GM12878 (cell line): Measurements from ENCODE around the gene CREB5. TPM values are rescaled to one million over a fixed set of nuclear protein-coding genes. Genes with fewer than 3 reads are reported as not detected.

Source experiments
- ATAC-seq: fragments of 200-7000 bp; cut with Tn5 transposase; 3 replicates; pipeline ENCODE4 v1.9.1; 2020; ENCODE audit warnings: mild to moderate bottlenecking, moderate library complexity
- BruUV-seq: library from RNA; stranded (reverse); fragments of 400-500 nt; replicated peaks from 2 replicates; lab custom pipeline; 2021; lab: Mats Ljungman, UMichigan
- CTCF ChIA-PET: fragments of 300-600 bp; sonication (Branson Sonifier 250); formaldehyde crosslinking; extraction: SDS; loops from one replicate; lab custom pipeline; 2021; ENCODE audit warnings: inconsistent platforms; lab: Yijun Ruan, JAX
- POLR2A ChIA-PET: fragments of 350-600 bp; formaldehyde crosslinking; extraction: SDS; loops from one replicate; lab custom pipeline; 2021; ENCODE audit warnings: inconsistent platforms; lab: Charles Lee
- RAD21 ChIA-PET: fragments of 300-600 bp; sonication (Branson Sonifier 250); formaldehyde crosslinking; loops from one replicate; lab custom pipeline; 2023; ENCODE audit warnings: antibody characterized with exemption; ENCODE audit not compliant: unreplicated experiment; lab: Charles Lee
- SMC1A ChIA-PET: fragments of 300-600 bp; sonication (Branson Sonifier 250); formaldehyde crosslinking; loops from one replicate; lab custom pipeline; 2023; ENCODE audit not compliant: unreplicated experiment, uncharacterized antibody; lab: Charles Lee
- DNase-seq: peaks from one replicate; pipeline ENCODE4 v3.0.0-alpha.2; 2011; ENCODE audit warnings: low read depth, low spot score
- FAIRE-seq: peaks from 3 replicates; lab custom pipeline; 2011; peaks lifted over from hg19 to GRCh38; lab: Jason Lieb, UNC
- H2AFZ ChIP-seq: 2 replicates; pipeline ENCODE4 v1.6.0; 2011; ENCODE audit warnings: low read depth, low read length, control low read depth; ENCODE audit not compliant: control insufficient read depth
- H3K27ac ChIP-seq: 2 replicates; pipeline ENCODE4 v1.5.1; 2011; ENCODE audit warnings: control low read depth; ENCODE audit not compliant: control insufficient read depth, insufficient read depth
- H3K27me3 ChIP-seq, 2 experiments: replicated peaks in 1 of 2; 2 replicates each; pipeline versions ENCODE4 v1.6.0 to v1.6.1; 2011; ENCODE audit warnings: low read length in 1 of 2; ENCODE audit not compliant: control insufficient read depth in 2 of 2, insufficient read depth in 2 of 2
- H3K36me3 ChIP-seq, 2 experiments: 2 replicates each; pipeline ENCODE4 v1.5.1; 2011; ENCODE audit warnings: low read length in 1 of 2; ENCODE audit not compliant: control insufficient read depth in 2 of 2, insufficient read depth in 2 of 2
- H3K4me1 ChIP-seq: 2 replicates; pipeline ENCODE4 v1.6.1; 2011; ENCODE audit warnings: mild to moderate bottlenecking, low read length, moderate library complexity, mixed read lengths; ENCODE audit not compliant: control insufficient read depth, insufficient read depth
- H3K4me2 ChIP-seq: 2 replicates; pipeline ENCODE4 v1.6.0; 2011; ENCODE audit warnings: control low read depth; ENCODE audit not compliant: control insufficient read depth, insufficient read depth
- H3K4me3 ChIP-seq: fragments of 200-600 bp; sonication (generic); 2 replicates; pipeline ENCODE4 v1.5.1; 2016
- H3K79me2 ChIP-seq: 2 replicates; pipeline ENCODE4 v1.6.0; 2011; ENCODE audit warnings: low read length; ENCODE audit not compliant: control insufficient read depth, insufficient read depth
- H3K9ac ChIP-seq: 2 replicates; pipeline ENCODE4 v1.8.0; 2011; ENCODE audit warnings: low read length, control low read depth, mixed read lengths; ENCODE audit not compliant: control insufficient read depth, insufficient read depth
- H3K9me3 ChIP-seq: replicated peaks from 3 replicates; pipeline ENCODE4 v1.5.1; 2011; ENCODE audit warnings: mild to moderate bottlenecking, low read length; ENCODE audit not compliant: control insufficient read depth, insufficient read depth
- H4K20me1 ChIP-seq: 2 replicates; pipeline ENCODE4 v1.6.0; 2011; ENCODE audit not compliant: control insufficient read depth, insufficient read depth
- ATF7 ChIP-seq: fragments of 450-650 bp; IDR thresholded peaks from 2 replicates; pipeline ENCODE4 v1.6.1; 2016; ENCODE audit warnings: low read depth, mild to moderate bottlenecking
- CREB1 ChIP-seq: IDR thresholded peaks from 2 replicates; pipeline ENCODE4 v1.6.1; 2012; ENCODE audit warnings: low read depth, mild to moderate bottlenecking, inconsistent platforms
- EED ChIP-seq: sonication (generic); IDR thresholded peaks from 2 replicates; pipeline ENCODE4 v1.6.1; 2016; ENCODE audit warnings: antibody characterized with exemption, low read depth
- JUNB ChIP-seq: IDR thresholded peaks from 2 replicates; pipeline ENCODE4 v1.6.1; 2016; ENCODE audit warnings: antibody characterized with exemption, mild to moderate bottlenecking
- RCOR1 ChIP-seq: conservative IDR thresholded peaks from 2 replicates; pipeline ENCODE4 v1.6.1; 2012; ENCODE audit warnings: low read depth, low read length, improper control_type of control experiment
- SIN3A ChIP-seq: IDR thresholded peaks from 2 replicates; pipeline ENCODE4 v1.6.1; 2012; ENCODE audit warnings: low read depth, low read length, improper control_type of control experiment
- WGBS: methylation state at CpG from one replicate; pipeline ENCODE4 v1.1.6; 2016; ENCODE audit warnings: low lambda C conversion rate; ENCODE audit not compliant: insufficient replicate concordance, insufficient coverage; ENCODE audit errors: missing lambda C conversion rate; 5-methylcytosine and 5-hydroxymethylcytosine counted together
- in situ Hi-C: fragments of 300-500 bp; cut with MboI; formaldehyde crosslinking; loops from 9 replicates; pipeline ENCODE4 v1.14.3; 2018; ENCODE audit warnings: mixed read lengths
- intact Hi-C: fragments of 100-400 bp; cut with micrococcal nuclease; formaldehyde crosslinking; loops from one replicate; pipeline ENCODE4 v1.14.2; 2022; ENCODE audit not compliant: unreplicated experiment
- polyA plus RNA-seq, 11 experiments: library from polyadenylated mRNA; depleted of rRNA in 4 of 11; unstranded in 6 of 11; stranded (reverse) in 5 of 11; fragments of >200 nt; fragmentation: Nextera tagmentation in 4 of 11; fragmentation: Illumina TruSeq in 1 of 11; extraction: Ambion mirVana in 4 of 11; extraction: Trizol in 1 of 11; gene quantifications; 1 replicate in 1 of 11; 2 replicates in 10 of 11; pipeline versions ENCODE4 v1.2.1 to v1.2.3, GENCODE V29; 2011 to 2016; ENCODE audit warnings: inconsistent platforms in 2 of 11, missing spikeins in 2 of 11, low read depth in 1 of 11
- total RNA-seq, 4 experiments: library from RNA; depleted of rRNA in 3 of 4; stranded (reverse); fragments of >200 nt in 3 of 4; fragmentation: Illumina TruSeq in 1 of 4; extraction: Trizol in 1 of 4; gene quantifications; 2 replicates each; pipeline versions ENCODE4 v1.2.1 to v1.2.3, GENCODE V29; 2013 to 2021
- TF ChIP-seq, protein P1 (sequence below): IDR thresholded peaks from 2 replicates; pipeline ENCODE4 v1.6.1; 2011; ENCODE audit warnings: borderline replicate concordance, low read depth, mild to moderate bottlenecking, moderate library complexity, low read length; ENCODE audit not compliant: insufficient read depth, poor library complexity, severe bottlenecking

The CREB5 gene
- total and polyA plus RNA-seq, 10 of the 15 experiments (the other 5 are each of a cell fraction or from before 2014, with no cell fraction given), result 12.9 to 74.1 (median 53.0) TPM

DNA sequence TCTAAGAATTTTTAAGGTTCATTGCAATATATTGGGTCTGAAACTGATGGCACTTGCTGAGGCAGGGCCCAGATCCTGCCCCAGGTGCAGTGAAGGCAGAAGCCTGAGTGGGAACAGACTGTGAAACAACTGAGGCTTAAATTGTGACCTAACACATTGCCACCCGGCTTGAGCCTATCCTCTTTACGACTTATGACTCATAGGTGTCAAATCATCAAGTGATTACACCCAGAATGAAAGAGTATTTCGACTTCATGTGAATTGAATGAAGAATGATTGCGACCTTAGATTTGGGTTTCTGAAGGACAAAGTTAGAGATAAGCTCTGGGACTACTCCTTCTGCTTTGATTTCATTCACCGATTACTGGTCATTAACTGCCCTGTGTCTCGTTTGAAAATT lies 200.9 kb downstream of the CREB5 start:
- H3K79me2 ChIP-seq, result no peaks in the 10 kb centered on the region
- in situ Hi-C loops, result no loop called here
- no peak for TF ChIP-seq RCOR1
- TF ChIP-seq JUNB, result peak; percentile 36; the same call in 1 of the 2 replicates
- no peak for TF ChIP-seq SIN3A
- TF ChIP-seq CREB1, result peak; percentile 59; the same call in 1 of the 2 replicates
- TF ChIP-seq, protein P1, sequence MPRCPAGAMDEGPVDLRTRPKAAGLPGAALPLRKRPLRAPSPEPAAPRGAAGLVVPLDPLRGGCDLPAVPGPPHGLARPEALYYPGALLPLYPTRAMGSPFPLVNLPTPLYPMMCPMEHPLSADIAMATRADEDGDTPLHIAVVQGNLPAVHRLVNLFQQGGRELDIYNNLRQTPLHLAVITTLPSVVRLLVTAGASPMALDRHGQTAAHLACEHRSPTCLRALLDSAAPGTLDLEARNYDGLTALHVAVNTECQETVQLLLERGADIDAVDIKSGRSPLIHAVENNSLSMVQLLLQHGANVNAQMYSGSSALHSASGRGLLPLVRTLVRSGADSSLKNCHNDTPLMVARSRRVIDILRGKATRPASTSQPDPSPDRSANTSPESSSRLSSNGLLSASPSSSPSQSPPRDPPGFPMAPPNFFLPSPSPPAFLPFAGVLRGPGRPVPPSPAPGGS, result peak; percentile 24
- 0 out of 2 replicates have a peak, but pooled peaks have one; percentile 24 for TF ChIP-seq EED
- peak; percentile 13; the same call in 1 of the 2 replicates for TF ChIP-seq ATF7
- TF ChIP-seq, all 136 proteins: peak for 5
- Histone ChIP-seq H4K20me1 (no peaks in the 10 kb centered on the region), H3K9ac (no peak overlapping the region), H2AFZ (no peak overlapping the region), H3K4me1 (no peaks in the 10 kb centered on the region), H3K36me3 (peaks cover 0 to 1% of the 10 kb centered on the region in 2 experiments; a peak in 1 of 4 replicates), H3K27me3 (no peaks in the 10 kb centered on the region), H3K9me3 (no peaks in the 10 kb centered on the region), H3K4me3 (no peak overlapping the region), H3K4me2 (no peak overlapping the region), H3K27ac (no peak overlapping the region)
- intact Hi-C loops, result no loop called here
- ATAC-seq, result peak; percentile 42
- BruUV-seq, result no TSS peak
- ChIA-PET CTCF (interaction anchor here (0.8 to 1.2 kb wide), 2 partner anchors 13 to 21 kb away, joined by 3 read pairs; no protein-coding TSS in a partner anchor), RAD21 (interaction anchor here (1.0 to 9.6 kb wide), 2 partner anchors 39 to 134 kb away, joined by 4 to 130 read pairs; no protein-coding TSS in a partner anchor), POLR2A (interaction anchor here (1.0 to 1.4 kb wide), 2 partner anchors 38 to 89 kb away, joined by 3 read pairs; no protein-coding TSS in a partner anchor), SMC1A (interaction anchor here (0.8 to 7.8 kb wide), 5 partner anchors 9 to 134 kb away, joined by 3 to 151 read pairs (median 4); no protein-coding TSS in a partner anchor)
- WGBS, result 60% methylated on average over 6 of the region's 6 CpGs
- DNase-seq, result no peak
- FAIRE-seq, result no peak
